ENCODE data around the gene CPSF7. TPM values are rescaled to one million over a fixed set of nuclear protein-coding genes. Genes with fewer than 3 reads are reported as not detected.

The CPSF7 gene
- total and polyA plus RNA-seq, 5 experiments from 2014 or later = 20.6 to 175 (median 34.8) TPM

DNA sequence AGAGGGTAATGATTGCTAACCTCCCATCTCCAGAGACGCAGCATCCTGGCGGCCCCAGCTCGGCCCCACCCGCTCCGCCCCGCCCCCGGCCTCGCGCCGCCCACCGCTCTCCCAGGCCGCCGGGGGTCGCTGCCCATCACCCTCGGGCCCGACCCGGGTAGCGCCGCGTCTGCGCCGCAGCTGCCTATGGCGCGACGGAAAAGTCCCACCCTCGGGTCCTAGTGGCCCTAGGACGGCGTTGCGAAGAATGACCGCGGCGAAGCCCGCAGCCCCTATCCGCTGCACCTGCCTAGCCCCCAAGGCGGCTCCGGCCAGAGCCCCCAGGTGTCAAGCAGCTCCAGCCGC lies 457 bp downstream of the CPSF7 start:
- Mint-ChIP-seq H3K27ac (peak overlapping the region; percentile 93 to 100 (median 99)), H3K36me3 (peaks cover 8 to 64% (median 13%) of the 10 kb centered on the region in 3 donors), H3K4me1 (peaks cover 18 to 83% (median 73%) of the 10 kb centered on the region in 4 donors), H3K9me3 (no peaks in the 10 kb centered on the region), H3K27me3 (no peaks in the 10 kb centered on the region), H3K4me3 (peak overlapping the region; percentile 93 to 99 (median 96))
- POLR2A ChIA-PET = interaction anchor here (0.8 to 2.8 kb wide), 21 partner anchors 12 to 1813 kb away, joined by 3 to 36 read pairs (median 4); partner anchors contain the start of genes CYB561A3, DDB1, FTH1 and OSBP
- peak in 8 of 10 donors; percentile 64 to 85 (median 76) for DNase-seq
- peak; percentile 62 to 63 for ATAC-seq

DNA sequence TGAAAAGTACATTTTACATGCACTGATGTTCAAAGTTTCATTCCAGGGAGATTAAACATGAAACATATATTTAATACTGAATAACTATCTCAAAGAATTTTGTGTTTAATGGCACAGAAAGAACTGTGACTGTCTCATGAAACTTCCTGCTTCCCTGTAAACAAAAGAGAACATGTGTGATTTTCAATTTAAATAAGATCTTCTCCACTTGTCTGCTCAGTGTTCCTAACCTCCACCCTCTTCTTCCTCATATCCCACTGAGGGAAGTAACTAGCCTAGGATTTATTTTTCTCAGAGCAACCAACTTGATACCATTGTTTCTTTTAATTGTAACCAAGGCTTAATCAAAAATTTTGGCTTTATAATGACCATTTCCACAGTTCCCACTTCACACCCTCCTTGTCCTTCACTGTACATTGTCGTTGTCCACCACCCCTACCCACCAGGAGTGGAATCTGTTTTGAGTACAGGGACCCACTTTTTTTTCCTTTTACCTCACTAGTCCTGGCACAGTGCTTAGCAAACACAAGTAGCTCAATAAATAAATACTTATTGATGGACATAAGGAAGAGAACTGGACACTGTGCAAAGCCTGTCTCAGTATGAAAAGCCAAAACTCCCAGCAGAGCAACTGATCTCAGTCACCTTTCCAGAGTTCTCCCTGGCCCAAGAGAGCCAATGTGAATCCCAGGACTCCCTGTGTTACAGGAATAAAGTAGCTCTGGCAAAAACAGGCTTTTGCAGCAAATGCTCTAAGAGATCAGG lies 4.2 kb downstream of the CPSF7 start:
- POLR2A ChIA-PET = no interaction called here
- no peak for DNase-seq
- ATAC-seq = no peak
- H3K27ac Mint-ChIP-seq = peak overlapping the region in 6 of 10 donors; percentile 13 to 82 (median 64)
- H3K4me1 Mint-ChIP-seq = peaks cover 24 to 76% (median 66%) of the 10 kb centered on the region in 4 donors
- peaks cover 7 to 83% (median 13%) of the 10 kb centered on the region in 3 donors for H3K36me3 Mint-ChIP-seq
- H3K9me3 Mint-ChIP-seq = no peaks in the 10 kb centered on the region
- H3K27me3 Mint-ChIP-seq = no peaks in the 10 kb centered on the region
- H3K4me3 Mint-ChIP-seq = peak overlapping the region in 1 of 10 donors; percentile 49

DNA sequence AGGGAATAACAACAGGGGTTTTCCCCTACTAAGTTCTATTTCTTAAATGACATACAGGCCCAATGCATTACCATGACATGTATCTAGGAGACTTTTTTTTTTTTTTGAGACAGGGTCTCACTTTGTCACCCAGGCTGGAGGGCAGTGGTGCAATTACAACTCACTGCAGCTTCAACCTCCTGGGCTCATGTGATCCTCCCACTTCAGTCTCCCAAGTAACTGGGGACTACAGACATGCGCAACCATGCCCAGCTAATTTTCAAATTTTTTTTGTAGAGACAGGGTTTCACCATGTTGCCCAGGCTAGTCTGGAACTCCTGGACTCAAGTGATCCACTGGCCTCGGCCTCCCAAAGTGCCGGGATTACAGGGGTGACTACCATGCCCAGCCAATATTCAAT lies 7.5 kb downstream of the CPSF7 start:
- ATAC-seq (no peak), DNase-seq (no peak)
- Mint-ChIP-seq H3K27me3 (no peaks in the 10 kb centered on the region), H3K4me3 (no peak overlapping the region), H3K4me1 (peaks cover 27 to 74% (median 67%) of the 10 kb centered on the region in 4 donors), H3K36me3 (peaks cover 9 to 97% (median 15%) of the 10 kb centered on the region in 3 donors), H3K27ac (peak overlapping the region in 3 of 10 donors; percentile 11 to 78 (median 39)), H3K9me3 (no peaks in the 10 kb centered on the region)
- POLR2A ChIA-PET = no interaction called here

DNA sequence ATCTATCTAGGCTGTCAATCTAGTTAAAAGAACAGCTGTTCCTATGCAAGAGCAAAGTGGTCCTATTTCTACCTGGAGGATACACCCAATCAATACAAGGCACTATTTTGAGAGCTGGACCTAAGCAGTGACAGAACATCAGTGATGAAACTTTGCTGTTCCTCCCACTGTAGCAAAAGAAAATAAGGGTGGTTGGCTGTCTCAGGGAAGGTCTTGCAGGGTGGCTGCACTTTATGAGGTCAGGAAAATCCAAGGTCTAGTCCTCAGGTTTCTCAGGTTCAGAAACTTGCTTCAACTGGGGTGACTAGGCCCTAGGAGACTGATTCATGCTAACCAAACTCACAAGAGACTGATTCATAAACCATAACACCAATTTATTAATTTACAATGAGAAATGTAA lies 11.6 kb downstream of the CPSF7 start:
- Mint-ChIP-seq H3K36me3 (peaks cover 0 to 97% (median 32%) of the 10 kb centered on the region in 3 donors), H3K9me3 (no peaks in the 10 kb centered on the region), H3K27me3 (no peaks in the 10 kb centered on the region), H3K4me1 (peaks cover 16 to 58% (median 47%) of the 10 kb centered on the region in 4 donors), H3K27ac (peak overlapping the region in 5 of 10 donors; percentile 3 to 71 (median 5)), H3K4me3 (no peak overlapping the region)
- ATAC-seq (no peak), DNase-seq (no peak)
- POLR2A ChIA-PET = no interaction called here

DNA sequence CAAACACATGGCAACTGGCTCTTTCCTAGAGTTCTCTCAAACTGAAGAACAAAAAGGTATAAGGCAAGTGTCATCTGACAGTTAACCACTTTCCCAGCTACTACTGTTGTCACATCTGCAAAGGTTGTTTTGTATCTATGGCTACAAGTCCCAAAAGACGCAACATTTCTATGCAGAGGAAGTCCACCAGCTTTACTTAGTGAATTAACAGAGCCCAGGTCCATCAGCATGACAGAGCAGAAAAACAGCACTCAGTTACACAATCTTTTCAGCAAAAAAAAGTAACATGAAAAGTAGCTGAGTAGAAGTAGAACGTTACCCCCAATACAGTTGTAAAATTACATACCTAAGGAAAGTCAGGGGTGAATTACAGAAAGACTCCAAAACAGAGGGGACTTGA lies 12.1 kb downstream of the CPSF7 start:
- Mint-ChIP-seq H3K27ac (peak overlapping the region in 7 of 10 donors; percentile 3 to 72 (median 43)), H3K9me3 (no peaks in the 10 kb centered on the region), H3K4me3 (no peak overlapping the region), H3K4me1 (peaks cover 15 to 55% (median 45%) of the 10 kb centered on the region in 4 donors), H3K27me3 (no peaks in the 10 kb centered on the region), H3K36me3 (peaks cover 0 to 98% (median 32%) of the 10 kb centered on the region in 3 donors)
- no peak for DNase-seq
- POLR2A ChIA-PET = interaction anchor here (1.2 kb wide), 1 partner anchor 21 kb away, joined by 3 read pairs; no protein-coding TSS in a partner anchor
- ATAC-seq = peak in 1 of 2 donors; percentile 27

DNA sequence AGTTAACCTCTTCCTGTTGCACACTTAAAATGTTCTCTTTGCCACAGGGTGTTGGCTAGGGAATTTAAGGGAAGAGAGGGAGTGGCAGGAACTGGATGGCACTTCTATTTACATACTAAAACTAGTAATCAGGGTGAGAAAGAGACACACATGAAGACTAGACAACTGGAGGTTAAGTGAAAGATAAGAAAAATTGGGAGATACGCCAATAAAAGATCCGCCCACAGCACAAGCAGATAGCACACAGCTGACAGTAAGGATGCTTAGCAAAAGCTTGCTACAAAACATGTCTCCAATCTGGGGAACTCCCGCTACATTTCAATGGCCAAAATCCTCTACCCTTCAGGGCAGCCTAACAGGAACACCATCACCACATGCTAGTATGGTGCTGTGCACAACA lies 12.8 kb downstream of the CPSF7 start:
- Mint-ChIP-seq H3K27me3 (no peaks in the 10 kb centered on the region), H3K36me3 (peaks cover 0 to 97% (median 32%) of the 10 kb centered on the region in 3 donors), H3K4me3 (no peak overlapping the region), H3K4me1 (peaks cover 14 to 48% (median 38%) of the 10 kb centered on the region in 4 donors), H3K27ac (peak overlapping the region in 2 of 10 donors; percentile 44 to 71), H3K9me3 (no peaks in the 10 kb centered on the region)
- POLR2A ChIA-PET = interaction anchor here (1.2 kb wide), 1 partner anchor 20 kb away, joined by 3 read pairs; no protein-coding TSS in a partner anchor
- DNase-seq = no peak
- ATAC-seq = no peak

DNA sequence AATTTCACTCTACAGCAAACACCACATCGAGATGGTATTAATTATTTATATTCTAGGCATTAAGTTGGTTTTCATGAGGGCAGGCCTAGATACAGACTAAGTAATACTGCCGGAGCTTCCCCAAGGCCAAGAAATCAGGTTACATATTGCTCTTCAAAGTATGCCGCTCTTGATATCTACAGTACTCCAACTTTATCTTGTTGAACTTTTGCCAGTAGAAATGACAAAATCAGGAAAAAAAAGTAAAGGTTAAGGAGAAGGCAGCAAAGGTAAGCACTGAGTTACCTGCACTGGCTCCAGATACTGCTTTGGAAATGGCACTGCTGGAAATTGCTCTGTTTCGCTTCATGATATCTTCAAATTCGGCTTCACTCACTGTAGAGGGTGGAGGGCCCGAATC lies 14.4 kb downstream of the CPSF7 start:
- Mint-ChIP-seq H3K36me3 (peaks cover 0 to 97% (median 36%) of the 10 kb centered on the region in 3 donors), H3K27me3 (no peaks in the 10 kb centered on the region), H3K27ac (peak overlapping the region in 2 of 10 donors; percentile 45 to 78), H3K4me3 (no peak overlapping the region), H3K4me1 (peaks cover 17 to 41% (median 32%) of the 10 kb centered on the region in 4 donors), H3K9me3 (no peaks in the 10 kb centered on the region)
- no peak for ATAC-seq
- DNase-seq = no peak
- POLR2A ChIA-PET = no interaction called here

DNA sequence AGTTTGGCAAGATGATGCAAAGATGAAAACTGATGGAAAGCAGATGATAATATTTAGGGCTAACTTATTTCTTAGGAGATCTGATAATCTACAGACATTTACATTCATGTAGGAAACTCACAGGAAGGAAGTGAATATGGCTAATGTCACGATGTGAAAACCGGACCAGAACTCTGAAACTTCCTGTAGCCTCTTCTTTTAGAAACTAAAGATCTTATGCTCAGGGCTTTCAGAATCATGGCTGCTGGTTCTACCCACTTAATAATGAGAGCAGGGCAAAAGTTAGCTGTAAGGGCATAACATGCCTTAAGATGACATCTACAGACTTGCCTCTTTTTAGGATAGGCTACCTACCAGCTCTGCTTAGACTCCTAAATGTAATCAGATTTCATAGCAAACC lies 15.2 kb downstream of the CPSF7 start:
- no peak for ATAC-seq
- H3K36me3 Mint-ChIP-seq = peaks cover 0 to 96% (median 29%) of the 10 kb centered on the region in 3 donors
- no peaks in the 10 kb centered on the region for H3K27me3 Mint-ChIP-seq
- no peak overlapping the region for H3K4me3 Mint-ChIP-seq
- no peaks in the 10 kb centered on the region for H3K9me3 Mint-ChIP-seq
- H3K27ac Mint-ChIP-seq = peak overlapping the region in 6 of 10 donors; percentile 21 to 72 (median 48)
- H3K4me1 Mint-ChIP-seq = peaks cover 15 to 35% (median 27%) of the 10 kb centered on the region in 4 donors
- DNase-seq = no peak
- POLR2A ChIA-PET = interaction anchor here (0.7 kb wide), 1 partner anchor 98 kb away, joined by 5 read pairs; no protein-coding TSS in a partner anchor

DNA sequence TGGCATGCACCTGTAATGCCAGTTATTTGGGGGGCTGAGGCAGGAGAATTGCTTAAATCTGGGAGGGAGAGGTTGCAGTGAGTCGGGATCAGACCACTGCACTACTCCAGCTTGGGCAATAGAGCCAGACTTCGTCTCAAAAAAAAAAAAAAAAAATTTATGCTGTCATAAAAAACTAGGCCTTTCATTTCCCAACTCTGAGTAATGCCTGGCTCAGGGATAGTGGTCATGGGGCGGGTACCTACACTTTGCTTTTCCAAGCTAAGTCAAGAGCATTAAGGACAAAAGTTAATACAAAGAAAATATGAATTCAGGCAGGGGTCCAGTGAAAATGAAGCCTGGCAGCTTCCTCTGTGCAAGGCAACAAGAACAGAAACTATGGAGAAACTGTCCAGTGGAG lies 16.3 kb downstream of the CPSF7 start:
- no peaks in the 10 kb centered on the region for H3K27me3 Mint-ChIP-seq
- H3K27ac Mint-ChIP-seq = peak overlapping the region in 2 of 10 donors; percentile 12 to 57
- H3K36me3 Mint-ChIP-seq = peaks cover 0 to 96% (median 29%) of the 10 kb centered on the region in 3 donors
- H3K9me3 Mint-ChIP-seq = no peaks in the 10 kb centered on the region
- POLR2A ChIA-PET = interaction anchor here (0.7 kb wide), 1 partner anchor 554 kb away, joined by 3 read pairs; the partner anchor contains the start of gene FTH1
- peaks cover 15 to 30% (median 23%) of the 10 kb centered on the region in 4 donors for H3K4me1 Mint-ChIP-seq
- DNase-seq (no peak), ATAC-seq (no peak)
- no peak overlapping the region for H3K4me3 Mint-ChIP-seq

DNA sequence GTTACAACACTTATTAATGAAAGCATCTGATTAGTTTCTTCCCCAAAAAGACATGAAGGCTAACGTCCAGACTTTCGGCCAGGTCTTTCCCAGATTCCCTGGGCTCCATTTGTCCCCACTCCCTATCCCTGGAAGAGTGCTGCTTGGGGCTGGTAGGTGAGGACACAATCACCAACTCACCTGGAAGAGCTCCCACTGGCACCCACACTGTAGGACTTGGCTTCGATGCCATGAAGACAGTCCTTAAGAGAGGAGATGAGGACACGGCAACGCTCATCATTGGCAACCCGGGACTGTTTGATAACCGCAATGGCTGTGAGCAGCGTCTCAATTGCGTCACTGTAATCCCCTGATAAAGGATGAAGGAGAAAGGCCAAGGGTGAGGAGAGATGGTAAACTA lies 18.2 kb downstream of the CPSF7 start:
- Mint-ChIP-seq H3K36me3 (peaks cover 5 to 96% (median 34%) of the 10 kb centered on the region in 3 donors), H3K4me1 (peaks cover 5 to 12% (median 11%) of the 10 kb centered on the region in 4 donors), H3K27ac (peak overlapping the region in 4 of 10 donors; percentile 8 to 83 (median 50)), H3K27me3 (no peaks in the 10 kb centered on the region), H3K9me3 (no peaks in the 10 kb centered on the region), H3K4me3 (no peak overlapping the region)
- DNase-seq (no peak), ATAC-seq (no peak)
- POLR2A ChIA-PET = no interaction called here

DNA sequence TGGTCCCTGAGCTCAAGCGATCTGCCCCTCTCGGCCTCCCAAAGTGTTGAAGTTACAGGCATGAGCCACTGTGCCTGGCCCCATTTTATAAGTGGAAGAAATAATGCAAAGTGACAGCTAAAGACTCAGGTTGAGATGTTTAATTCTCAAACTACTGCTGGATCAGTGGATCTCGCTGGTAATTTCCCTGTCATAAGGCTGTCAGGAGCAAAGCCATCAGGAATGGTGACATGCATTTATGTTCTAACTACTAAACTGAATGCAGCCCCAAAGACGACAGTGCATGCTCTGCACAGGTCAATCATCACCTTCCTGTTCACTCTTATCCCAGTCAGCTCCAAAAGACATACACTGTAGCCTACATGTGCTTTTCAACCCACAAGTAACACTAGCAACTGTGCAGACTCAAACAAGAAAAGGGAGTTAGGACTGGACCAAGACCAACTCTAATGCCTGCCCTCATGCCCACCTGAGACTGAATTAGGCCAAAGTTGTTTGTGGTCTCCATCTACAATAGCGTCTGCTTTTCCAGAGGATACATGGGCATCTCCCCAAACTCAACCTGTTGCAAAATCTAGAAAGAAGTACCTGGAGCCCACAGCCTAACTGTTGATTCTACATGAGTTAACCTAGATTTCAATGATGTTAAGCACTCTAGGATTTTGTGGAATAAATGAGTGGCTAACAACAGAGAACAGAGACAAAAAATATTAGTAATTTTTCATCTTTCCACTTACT lies 22.6 kb downstream of the CPSF7 start:
- Mint-ChIP-seq H3K9me3 (no peaks in the 10 kb centered on the region), H3K27me3 (no peaks in the 10 kb centered on the region), H3K4me1 (peaks cover 0 to 10% (median 2%) of the 10 kb centered on the region in 4 donors), H3K27ac (peak overlapping the region in 6 of 10 donors; percentile 37 to 67 (median 56)), H3K36me3 (peaks cover 5 to 96% (median 14%) of the 10 kb centered on the region in 3 donors), H3K4me3 (no peak overlapping the region)
- POLR2A ChIA-PET = interaction anchor here (0.7 to 1.3 kb wide), 2 partner anchors 13 to 287 kb away, joined by 3 read pairs; no protein-coding TSS in a partner anchor
- no peak for ATAC-seq
- DNase-seq = no peak

DNA sequence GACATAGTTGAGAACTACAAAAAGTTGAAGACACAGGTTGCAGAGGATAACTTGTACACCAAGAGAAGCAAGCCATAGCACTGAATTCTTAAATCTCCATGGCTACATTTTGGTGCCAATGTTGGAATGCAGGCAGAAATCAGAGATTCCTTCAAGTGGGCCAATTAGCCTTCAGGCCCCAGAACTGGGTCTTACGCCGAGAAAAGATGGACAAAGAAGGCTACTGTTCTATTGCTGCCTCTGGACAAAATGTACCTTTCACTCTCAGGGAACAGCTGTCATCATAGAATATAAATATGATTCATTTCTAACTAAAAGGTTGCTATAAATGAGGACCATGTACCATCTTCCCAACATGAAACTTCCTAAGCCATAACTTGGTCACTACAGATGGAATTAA lies 23.7 kb downstream of the CPSF7 start:
- ATAC-seq (no peak), DNase-seq (no peak)
- no peak overlapping the region for H3K4me3 Mint-ChIP-seq
- H3K9me3 Mint-ChIP-seq = no peaks in the 10 kb centered on the region
- POLR2A ChIA-PET = interaction anchor here (1.1 kb wide), 1 partner anchor 75 kb away, joined by 3 read pairs; no protein-coding TSS in a partner anchor
- H3K36me3 Mint-ChIP-seq = peaks cover 5 to 86% (median 11%) of the 10 kb centered on the region in 3 donors
- peak overlapping the region in 3 of 10 donors; percentile 20 to 65 (median 25) for H3K27ac Mint-ChIP-seq
- H3K27me3 Mint-ChIP-seq = no peaks in the 10 kb centered on the region
- H3K4me1 Mint-ChIP-seq = peaks cover 0 to 8% (median 2%) of the 10 kb centered on the region in 4 donors

Data from naive thymus-derived CD8-positive, alpha-beta T cell (primary cell).